Activated T-cell treated with anti-CD3 and anti-CD28 coated beads for 4 hours (primary cell): Measurements from ENCODE around the gene TNRC18.
"Not testable (repeated sequence)": the region's sequence is repeated elsewhere in the genome, so short reads cannot be mapped to it uniquely, and the experiment has no call there.

Experiments used
- DNase-seq: peaks from one replicate; pipeline ENCODE4 v3.0.0-alpha.2; 2020

Gene TNRC18, protein sequence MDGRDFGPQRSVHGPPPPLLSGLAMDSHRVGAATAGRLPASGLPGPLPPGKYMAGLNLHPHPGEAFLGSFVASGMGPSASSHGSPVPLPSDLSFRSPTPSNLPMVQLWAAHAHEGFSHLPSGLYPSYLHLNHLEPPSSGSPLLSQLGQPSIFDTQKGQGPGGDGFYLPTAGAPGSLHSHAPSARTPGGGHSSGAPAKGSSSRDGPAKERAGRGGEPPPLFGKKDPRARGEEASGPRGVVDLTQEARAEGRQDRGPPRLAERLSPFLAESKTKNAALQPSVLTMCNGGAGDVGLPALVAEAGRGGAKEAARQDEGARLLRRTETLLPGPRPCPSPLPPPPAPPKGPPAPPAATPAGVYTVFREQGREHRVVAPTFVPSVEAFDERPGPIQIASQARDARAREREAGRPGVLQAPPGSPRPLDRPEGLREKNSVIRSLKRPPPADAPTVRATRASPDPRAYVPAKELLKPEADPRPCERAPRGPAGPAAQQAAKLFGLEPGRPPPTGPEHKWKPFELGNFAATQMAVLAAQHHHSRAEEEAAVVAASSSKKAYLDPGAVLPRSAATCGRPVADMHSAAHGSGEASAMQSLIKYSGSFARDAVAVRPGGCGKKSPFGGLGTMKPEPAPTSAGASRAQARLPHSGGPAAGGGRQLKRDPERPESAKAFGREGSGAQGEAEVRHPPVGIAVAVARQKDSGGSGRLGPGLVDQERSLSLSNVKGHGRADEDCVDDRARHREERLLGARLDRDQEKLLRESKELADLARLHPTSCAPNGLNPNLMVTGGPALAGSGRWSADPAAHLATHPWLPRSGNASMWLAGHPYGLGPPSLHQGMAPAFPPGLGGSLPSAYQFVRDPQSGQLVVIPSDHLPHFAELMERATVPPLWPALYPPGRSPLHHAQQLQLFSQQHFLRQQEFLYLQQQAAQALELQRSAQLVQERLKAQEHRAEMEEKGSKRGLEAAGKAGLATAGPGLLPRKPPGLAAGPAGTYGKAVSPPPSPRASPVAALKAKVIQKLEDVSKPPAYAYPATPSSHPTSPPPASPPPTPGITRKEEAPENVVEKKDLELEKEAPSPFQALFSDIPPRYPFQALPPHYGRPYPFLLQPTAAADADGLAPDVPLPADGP (N-terminal part only)

GRCh38 chr7:5423306-5423975 is at the start of gene TNRC18:
TSS of gene TNRC18 (minus strand) at chr7:5423834. CDS start at chr7:5421246, 2,588 bp downstream.
- no peak for DNase-seq

GRCh38 chr7:5472432-5473315 is 49.0 kb upstream of the TNRC18 start:
- DNase-seq = no peak

DNA sequence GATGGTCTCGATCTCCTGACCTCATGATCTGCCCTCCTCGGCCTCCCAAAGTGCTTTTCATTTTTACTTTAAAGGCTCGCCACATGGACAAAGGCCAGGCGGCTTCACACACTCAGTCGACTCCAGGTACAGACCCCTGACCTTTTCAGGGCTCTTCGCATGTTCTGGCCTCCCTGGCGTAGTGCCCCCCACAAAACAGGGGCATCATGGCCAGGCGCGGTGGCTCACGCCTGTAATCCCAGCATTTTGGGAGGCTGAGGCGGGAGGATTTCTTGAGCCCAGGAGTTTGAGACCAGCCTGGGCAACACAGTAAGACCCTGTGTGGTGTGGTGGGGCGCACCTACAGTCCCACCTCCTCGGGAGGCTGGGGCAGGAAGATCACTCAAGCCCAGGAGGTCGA is 48.0 kb upstream of the TNRC18 start:
- not testable (repeated sequence) for DNase-seq

- DNase-seq = no peak
Observed at GRCh38 chr7:5470816-5471215, 47.2 kb upstream of the TNRC18 start.

DNA sequence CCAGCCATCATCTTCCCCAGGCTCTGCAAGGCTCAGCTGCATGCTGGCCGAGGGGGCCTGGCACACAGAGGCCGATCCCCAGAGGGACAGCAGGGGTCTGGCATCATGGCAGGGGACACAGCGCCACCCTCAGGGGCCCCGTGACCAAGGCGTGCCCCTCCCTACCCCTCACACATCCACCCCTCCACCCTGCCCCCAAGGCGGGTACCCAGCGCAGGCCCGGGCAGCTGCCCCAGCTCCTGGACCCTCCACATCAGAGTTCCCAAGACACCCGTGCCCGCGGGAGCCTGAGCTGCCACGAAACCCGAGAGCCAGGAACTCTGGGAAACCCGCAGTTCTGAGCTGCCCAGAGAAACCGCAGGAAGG is 46.5 kb upstream of the TNRC18 start:
- no peak for DNase-seq

GRCh38 chr7:5469375-5470166 is 45.9 kb upstream of the TNRC18 start:
- DNase-seq = no peak

DNA sequence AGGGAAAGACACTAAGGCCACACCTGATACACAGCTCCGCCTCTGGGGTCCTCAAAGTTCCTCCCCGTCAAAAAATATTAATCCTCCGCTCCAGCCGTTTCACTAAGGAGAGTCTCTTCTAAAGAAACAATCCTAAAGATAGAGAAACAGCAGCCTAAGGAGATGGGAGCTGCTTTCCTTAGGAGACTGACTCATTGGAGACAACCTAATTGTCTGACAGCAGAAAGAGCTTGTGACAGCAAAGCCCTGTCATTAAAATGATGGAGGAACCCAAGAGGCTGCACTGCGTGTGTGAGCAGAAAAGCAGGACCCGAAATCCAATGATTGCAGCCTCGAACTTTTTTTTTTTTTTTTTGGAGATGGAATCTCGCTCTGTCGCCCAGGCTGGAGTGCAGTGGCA is 44.0 kb upstream of the TNRC18 start:
- DNase-seq = no peak

- no peak for DNase-seq
Observed at GRCh38 chr7:5466551-5466950, 42.9 kb upstream of the TNRC18 start.

DNA sequence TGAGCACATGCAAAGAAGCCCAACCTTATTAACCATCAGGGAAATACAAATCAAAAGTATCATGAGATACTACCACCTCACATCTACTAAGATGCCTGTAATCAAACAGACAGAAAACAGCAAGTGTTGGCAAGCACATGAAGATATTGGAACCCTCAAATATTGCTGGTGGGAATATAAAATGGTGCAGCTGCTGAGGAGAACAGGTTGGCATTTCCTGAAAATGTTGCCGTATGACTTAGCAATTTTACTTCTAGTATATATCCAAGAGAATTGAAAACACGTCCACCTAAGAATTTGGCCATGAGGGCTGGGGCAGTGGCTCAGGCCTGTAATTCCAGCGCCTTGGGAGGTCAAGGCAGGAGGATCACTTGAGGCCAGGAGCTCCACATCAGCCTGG is 39.4 kb upstream of the TNRC18 start:
- DNase-seq = no peak

- no peak for DNase-seq
Observed at GRCh38 chr7:5462216-5462615, 38.6 kb upstream of the TNRC18 start.

DNA sequence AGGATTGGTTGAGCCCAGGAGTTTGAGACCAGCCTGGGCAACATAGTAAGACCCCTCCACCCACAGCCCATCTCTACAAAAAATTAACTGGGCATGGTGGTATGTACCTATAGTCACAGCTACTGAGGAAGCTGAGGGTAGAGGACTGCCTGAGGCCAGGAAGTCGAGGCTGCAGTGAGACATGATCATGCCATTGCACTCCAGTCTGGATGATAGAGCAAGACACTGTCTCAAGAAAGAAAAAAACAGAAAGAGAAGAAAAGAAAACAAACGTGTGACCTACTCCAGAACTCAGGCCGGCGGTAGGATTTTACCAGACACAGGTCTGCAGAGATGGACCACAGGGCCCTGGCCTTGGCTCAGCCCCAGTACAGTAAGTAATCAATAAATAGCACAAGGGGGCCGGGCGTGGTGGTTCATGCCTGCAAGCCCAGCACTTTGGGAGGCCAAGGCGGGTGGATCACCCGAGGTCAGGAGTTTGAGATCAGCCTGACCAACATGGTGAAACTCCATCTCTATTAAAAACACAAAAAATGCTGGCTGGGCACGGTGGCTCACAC is 35.4 kb upstream of the TNRC18 start:
- DNase-seq = no peak

- no peak for DNase-seq
Observed at GRCh38 chr7:5457245-5457735, 33.7 kb upstream of the TNRC18 start.

- DNase-seq = no peak
Observed at GRCh38 chr7:5456409-5456808, 32.8 kb upstream of the TNRC18 start.

GRCh38 chr7:5455581-5456219 is 32.1 kb upstream of the TNRC18 start:
- no peak for DNase-seq

DNA sequence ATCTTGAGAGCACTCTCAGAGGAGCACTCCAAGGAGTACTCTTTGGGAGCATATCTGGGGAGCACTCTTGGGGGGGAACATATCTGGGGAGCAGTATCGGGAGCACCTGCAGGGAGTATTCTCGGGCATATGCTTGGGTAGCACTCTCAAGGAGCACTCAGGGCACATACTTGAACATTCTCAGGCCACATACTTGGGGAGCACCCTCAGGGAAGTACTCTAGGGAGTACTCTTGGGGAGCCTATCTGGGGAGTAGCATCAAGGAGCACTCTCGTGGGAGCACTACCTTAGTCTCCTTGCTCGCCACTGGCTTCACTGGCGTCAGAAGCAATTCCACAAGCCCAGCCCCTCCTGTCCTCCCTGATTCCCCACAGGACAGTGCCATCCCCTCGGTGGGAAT is 31.5 kb upstream of the TNRC18 start:
- DNase-seq = no peak

- DNase-seq = no peak
Observed at GRCh38 chr7:5454485-5454884, 30.9 kb upstream of the TNRC18 start.

DNA sequence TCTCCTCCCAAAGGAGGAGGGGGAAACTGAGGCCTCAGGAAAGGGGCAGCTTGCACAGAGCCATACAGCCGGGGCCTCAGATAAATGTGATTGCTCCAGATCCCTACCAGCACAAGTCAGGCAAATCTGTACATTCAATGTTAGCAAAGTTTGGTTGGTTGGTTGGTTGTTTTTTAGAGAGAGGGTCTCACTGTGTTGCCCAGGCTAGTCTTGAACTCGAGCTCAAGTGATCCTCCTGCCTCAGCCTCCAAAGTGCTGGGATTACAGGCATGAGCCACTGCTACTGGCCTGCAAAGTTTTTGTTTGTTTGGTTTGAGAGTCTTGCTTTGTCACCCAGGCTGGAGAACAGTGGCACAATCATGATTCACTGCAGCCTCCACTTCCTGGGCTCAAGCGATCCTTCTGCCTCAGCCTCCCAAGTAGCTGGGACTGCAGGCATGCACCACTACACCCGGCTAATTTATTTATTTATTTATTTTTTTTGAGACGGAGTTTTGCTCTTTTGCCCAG is 30.0 kb upstream of the TNRC18 start:
- no peak for DNase-seq

DNA sequence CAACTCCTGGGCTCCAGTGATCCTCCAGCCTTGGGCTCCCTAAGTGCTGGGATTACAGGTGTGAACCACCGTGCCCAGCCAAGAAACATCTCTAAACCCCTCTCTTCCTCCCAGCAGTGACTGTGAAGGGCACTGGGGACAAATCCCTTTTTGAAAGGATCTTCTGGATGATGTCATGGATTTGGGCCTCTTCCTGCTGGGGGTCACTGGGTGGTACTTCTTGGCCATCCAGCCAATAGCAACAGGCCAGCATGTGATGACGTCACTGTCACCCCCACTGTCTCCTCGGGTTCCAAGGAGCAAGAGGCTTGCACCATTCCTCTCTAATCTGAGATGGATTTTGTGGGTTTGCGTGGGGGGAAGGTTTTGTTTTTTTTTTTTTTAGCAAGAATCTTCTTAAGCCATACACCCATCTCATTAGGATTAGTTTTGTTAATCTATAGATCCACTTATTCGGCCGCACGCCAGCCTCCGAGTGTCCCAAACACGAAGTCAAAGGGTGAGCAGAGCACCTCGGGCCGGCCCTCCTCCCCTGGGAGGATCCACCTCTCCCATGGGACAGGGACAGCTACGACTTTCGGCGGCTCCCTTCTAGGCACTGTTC is 29.4 kb upstream of the TNRC18 start:
- DNase-seq = no peak

DNA sequence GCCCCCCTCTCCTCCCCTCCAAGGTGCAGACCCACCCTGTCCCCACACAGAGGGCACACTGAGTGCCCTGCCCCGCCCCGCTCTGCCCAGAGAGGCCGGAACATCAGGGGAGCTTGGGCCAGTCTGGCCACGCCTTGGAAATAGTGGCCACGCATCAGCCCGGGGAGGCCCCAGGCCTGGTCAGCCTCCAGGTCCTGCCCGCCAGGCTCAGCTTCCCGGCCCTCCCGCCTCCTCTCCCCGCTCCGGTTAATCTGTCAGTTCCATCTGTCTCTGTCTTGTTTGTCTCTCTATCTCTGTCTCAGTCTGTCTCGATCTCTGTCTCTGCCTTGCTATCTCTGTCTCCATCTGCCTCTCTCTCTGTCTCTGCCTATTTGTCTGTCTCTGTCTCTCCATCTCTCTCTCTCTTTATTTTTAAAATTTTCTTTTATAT is 28.9 kb upstream of the TNRC18 start:
- no peak for DNase-seq
